NCI-H345 (cell line): ENCODE data around the gene DIP2C.

Experiments used
- DNase-seq: peaks from one replicate; lab custom pipeline; 2025; lab: John Stamatoyannopoulos, UW

Gene DIP2C

DNA sequence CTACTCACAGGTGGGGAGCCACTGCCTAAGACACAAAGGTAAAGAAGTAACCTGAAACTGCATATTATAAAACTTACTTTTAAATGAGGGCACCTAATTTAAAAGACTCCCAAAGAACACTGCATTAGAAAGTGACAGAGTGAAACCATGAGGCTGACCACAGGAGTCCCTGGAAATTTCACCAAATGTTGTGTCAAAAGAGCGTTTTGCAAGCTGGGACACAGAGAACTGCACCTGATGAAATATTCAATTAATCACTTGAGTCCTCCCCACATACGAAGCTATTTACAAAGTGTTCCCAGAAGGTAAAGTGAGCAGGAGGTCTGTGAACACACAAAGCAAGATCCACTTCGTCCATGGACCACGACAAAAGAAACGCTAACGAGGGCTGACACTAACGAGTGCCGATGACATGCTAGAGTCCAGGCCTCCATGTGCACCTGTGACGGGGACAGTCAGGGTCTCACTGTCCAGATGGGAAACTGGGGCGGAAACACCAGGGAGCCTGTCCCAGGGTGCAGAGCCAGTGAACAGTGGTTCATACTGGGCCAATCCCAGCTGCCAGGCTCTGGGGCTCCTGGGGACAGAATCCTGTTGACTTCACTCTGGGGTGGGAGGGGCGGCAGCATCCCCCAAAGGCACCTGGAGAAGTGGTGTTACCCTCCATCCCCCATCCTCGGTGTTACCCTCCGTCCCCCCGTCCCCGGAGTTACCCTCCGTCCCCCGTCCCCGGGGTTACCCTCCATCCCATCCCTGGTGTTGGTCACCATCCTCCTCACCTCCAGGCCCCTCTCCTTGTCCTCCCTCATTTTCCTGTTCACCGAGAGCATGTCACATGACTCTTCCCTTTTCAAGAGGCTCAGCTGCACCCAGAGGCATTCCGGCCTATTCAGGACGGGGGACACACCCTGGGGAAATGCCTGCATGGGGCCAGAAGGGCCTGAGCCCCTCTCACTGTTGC is 63.4 kb downstream of the DIP2C start:
- DNase-seq, result no peak

DNA sequence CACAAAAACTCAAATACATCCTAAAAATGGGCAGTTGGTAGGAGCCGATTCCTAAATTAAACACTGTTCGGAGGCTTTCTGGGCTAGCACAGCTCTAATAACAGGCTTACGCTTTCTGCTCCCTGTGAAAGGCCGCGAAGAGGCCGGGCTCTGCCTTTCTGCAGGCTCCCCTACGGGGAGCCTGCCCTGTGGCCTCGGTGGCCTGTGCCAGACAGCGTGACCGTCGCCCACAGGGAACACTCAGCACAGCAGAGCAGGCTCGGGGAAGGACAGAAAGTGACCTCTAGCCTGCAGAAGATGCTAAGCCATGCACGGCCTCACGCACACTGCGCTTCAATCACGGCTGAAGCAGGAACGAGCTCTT is 64.2 kb downstream of the DIP2C start:
- no peak for DNase-seq

DNA sequence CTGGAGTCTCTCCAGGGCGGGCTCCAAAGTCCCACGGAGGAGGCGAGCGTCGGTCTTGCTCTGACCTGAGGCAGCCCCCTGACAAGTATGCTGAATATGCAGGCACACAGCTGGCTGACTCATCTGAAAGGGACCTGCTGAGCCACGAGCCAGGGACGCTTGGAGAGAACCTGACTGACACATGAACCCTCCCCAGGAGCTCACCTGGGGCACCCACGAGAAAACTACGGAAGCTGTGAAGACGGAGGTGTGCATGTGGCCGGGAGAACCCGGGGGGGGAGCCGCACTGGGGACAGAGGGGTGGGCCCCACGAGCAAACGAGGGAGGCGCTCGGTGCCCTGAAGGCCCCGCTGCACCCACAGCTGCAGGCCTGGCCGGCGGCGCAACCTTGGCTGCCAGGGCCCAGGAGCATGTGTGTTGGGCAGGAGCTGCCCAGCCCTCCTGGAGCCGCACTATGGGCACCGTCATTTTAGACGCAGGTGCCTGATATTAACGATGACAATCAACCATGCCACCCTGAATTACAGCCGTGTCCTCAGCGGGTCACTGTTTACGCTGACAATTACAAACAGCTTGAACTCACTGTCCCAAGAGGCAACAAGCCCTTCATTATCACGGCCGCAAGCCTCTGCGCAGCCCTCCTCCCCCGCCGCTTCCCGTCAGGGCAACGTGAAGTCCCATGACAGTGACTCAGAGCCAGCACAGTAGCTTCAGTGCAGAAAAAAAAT is 64.7 kb downstream of the DIP2C start:
- peak; percentile 74 for DNase-seq

DNA sequence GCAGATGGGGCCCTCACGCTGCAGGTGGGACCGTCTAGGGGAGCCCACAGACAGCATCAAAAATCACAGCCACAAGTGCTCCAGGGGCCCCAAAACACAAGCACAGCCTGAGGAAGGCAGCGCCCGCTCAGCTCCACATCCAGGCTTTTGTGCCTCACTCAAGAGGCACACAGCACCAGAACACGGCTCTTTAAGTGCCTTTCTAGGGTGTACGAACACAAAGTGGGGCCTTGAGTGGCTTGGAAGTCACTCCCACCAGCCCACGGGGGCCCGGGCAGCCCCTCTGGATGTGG is 65.2 kb downstream of the DIP2C start:
- DNase-seq, result no peak

DNA sequence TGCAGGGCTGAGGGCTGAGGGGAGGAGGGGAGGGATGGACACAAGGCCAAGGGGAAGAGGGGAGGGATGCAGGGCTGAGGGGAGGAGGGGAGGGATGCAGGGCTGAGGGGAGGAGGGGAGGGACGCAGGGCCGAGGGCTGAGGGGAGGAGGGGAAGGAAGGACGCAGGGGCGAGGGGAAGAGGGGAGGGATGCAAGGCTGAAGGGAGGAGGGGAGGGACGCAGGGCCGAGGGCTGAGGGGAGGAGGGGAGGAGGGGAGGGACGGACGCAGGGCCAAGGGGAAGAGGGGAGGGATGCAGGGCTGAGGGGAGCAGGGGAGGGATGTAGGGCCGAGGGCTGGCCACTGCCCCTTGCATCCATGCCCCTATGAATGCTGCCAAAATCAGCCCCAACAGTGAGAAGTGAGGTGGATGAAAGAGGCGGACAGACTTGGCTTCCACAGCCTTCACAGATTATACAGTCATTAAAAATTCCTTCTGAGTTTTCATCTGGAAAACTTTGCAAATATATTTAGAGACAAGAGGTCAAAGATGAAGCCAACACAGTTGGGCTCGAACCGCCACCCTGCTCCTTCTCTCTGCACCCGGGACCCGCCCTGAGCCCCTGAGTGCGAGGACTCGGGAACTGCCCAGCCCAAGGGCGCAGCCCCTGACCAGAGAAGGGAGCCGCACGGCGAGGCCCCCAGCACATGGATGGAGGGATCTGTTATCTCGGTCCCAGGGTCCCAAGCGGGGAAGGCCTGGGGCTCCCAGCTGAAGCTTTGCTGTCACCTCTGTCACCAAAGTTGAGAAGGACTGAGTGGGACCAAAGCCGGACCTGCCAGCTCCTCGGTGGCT is 65.8 kb downstream of the DIP2C start:
- no peak for DNase-seq

DNA sequence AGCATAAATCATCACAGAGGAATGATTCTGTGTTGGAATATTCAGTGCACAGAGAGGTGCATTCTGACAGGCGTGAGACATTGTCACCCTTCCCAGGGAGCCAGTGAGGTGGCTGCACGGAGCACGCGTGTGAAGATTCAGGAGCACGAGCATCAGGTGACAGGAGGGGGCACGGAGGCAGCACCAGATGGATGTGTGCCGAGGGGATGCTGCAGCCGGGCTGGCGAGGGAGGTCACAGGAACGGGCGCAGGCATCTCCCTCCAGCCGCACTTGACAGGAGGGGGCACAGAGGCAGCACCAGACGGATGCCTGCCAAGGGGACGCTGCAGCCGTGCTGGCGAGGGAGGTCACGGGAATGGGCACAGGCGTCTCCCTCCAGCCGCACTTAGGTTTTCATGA is 66.5 kb downstream of the DIP2C start:
- DNase-seq, result no peak

DNA sequence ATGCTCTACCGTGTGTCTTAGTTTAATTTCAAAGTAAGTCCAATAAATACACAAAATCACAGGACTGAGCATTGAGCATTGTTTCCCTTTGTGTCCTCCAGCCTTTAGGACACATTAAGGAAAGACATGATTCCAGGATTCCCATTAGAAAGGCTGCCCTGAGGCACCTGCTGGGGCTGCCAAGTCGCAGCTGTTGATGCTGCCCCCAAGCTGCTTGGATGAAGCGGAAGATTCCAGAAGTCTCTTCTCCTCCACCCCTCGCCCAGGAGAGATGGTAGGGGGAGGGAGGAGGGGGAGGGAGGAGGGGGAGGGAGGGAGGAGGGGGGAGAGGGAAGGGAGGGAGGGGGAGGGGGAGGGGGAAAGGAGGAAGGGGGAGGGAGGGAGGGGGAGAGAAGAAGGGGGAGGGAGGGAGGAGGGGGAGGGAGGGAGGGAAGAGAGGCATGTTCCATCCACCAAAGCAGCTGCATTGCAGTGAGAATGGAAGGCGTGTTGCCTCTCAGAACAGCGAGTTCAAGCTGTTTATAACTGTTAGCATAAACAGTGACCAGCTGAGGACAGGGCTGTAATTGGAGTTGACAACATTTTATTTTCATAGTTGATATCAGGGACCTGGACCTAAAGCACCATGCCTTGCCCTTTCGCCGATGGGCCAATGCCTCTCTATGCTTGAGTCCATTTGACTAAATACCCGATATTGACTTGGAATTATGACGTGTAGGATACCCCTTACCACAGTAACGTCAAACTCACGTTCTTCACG is 67.3 kb downstream of the DIP2C start:
- DNase-seq, result no peak

DNA sequence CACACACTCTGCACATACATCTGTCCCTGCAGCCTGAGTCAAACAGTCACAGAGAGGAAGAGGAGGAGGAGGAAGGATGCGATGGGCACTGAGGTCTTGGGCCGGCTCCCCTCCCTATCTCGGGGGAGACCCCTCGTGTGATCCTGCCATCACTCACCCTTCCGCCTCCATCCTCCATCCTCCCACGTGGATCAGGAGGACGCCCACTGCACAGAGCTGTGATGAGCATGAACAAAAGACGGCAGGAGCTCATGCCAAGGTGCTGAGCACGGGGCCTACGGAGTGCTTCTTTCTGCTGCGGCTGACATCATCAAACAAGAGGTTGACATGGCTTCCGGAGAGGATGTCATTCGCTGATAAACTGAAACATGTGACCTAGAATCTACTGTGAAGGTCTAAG is 68.0 kb downstream of the DIP2C start:
- no peak for DNase-seq

DNA sequence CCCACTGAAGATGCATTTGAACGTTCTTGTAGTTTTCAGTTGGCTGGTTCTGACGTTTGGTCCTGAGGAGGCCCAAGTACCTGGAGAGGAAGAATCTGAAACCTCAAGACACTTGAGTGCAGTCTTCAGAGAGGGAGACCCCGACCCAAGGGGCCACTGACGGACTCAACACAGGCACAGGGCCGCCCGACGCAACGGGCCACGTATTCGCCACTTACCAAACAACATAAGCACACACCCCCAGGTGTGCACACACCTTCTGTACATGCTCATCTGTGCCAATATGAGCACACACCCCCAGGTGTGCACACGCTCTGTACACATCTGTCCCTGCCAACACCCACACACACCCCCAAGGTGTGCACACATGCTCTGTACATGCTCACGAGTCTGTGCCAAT is 68.5 kb downstream of the DIP2C start:
- no peak for DNase-seq

DNA sequence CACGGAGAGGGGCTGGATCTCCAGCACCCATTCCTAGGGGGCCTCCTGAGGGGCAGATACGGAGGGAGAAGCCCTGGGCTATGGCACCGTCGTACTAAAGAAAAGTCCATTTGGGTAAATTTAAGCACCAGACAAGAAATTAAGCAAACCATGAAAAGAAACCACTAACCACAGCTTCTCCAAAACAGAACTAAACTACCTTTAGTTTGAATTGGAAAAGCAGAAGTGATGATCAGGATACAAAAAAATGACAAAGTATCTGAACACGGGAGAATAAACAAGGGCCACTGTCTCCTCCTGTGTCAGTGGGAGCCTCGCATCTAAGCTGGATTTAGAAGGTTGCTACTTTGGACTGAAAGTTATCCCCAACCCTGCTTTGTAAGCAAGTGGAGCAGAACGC is 69.1 kb downstream of the DIP2C start:
- DNase-seq, result no peak

DNA sequence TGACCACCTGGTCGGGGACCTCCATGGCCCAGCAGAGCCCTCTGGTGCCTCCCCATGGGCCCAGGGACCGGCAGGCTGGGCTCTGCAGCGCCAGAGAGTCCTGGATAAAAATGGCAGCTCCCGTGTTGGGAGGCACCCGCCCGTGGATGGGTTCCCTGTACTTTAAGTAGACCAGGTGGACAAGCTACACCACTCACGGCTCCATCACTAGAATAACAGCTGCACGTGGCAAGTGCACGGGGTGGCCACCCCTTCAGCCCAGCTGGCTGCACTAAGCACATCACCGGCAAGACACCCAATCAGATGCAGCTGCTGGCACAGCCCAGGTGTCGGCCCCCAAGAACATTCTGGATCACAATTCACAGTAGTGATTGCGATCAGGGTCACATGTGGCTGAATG is 69.8 kb downstream of the DIP2C start:
- no peak for DNase-seq

DNA sequence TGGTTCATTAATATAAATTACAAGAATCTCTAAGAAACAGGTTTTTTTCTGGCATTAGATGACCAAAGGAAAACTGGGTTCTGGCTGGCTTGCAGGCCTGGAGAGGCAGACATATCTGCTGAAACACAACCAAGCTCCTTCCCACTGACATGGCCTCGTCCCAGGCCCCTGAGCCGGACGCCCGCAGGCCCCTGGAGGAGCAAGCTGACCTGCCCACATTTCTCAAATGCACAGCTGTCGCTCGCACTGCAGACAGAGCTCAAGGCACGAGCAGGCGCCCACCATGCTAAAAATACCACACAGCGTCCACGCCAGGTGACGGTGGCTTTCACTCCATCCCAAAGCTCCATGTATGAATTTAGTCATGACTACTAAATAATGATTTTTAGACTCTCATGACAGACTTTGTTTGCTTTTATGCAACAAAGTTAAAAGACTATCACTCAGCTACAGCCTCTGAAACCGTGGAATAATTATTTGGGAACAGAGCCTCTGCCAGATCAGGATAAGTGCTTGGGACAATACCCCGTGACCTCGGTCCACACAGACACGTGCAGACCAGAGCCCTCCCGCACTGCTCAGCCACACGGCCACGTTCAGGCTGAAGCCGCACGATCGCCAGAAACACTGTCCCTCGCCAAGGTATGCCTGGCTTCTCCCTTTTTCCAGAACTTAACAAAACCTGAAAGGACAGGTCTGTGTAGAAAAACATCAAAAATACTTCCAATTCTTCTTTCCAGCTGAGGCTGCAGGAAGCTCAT is 71.1 kb downstream of the DIP2C start:
- DNase-seq, result no peak

DNA sequence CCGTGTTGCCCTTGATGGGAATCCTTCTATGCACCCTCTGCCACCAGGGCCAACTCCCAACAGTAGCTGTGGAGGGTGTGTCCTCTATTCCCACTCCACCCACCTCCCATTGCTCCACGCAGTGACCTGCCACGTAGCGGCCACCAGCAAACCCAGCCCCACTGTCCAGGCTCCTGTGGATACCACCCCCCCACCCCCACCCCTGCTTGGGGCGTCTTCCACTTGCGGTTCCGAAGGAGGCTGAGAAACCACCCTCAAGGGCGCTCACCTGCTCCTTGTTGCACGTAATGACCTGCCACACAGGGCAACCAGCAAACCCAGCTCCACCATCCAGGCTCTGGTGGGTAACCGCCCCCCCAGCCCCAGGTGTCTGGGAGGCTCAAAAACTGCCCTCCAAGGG is 72.0 kb downstream of the DIP2C start:
- no peak for DNase-seq

DNA sequence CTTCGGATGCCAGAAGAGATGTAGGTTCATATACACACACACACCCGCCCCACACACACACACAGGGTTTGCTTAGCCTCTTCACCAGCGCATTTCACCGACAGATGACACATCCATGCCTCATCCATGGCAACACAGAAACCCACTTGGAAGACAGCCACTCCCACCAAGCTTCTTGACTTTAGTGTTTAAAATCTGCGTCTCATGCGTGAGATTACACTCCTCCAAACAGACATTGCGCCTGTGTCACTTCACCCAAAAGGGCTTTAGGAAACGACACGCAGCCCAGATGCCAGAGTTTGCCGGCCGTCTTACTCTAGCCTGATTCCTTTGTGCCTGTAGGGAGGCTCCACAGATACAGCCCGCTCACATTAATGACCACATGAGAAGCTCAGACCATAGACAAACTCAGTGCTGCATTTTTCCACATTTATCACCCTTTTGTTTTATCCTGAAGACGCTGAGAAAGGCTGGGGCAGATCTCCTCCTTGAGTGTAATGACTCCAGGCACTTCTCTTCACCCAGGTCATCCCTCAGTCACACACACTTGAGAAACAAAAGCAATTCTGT is 73.8 kb downstream of the DIP2C start:
- no peak for DNase-seq

DNA sequence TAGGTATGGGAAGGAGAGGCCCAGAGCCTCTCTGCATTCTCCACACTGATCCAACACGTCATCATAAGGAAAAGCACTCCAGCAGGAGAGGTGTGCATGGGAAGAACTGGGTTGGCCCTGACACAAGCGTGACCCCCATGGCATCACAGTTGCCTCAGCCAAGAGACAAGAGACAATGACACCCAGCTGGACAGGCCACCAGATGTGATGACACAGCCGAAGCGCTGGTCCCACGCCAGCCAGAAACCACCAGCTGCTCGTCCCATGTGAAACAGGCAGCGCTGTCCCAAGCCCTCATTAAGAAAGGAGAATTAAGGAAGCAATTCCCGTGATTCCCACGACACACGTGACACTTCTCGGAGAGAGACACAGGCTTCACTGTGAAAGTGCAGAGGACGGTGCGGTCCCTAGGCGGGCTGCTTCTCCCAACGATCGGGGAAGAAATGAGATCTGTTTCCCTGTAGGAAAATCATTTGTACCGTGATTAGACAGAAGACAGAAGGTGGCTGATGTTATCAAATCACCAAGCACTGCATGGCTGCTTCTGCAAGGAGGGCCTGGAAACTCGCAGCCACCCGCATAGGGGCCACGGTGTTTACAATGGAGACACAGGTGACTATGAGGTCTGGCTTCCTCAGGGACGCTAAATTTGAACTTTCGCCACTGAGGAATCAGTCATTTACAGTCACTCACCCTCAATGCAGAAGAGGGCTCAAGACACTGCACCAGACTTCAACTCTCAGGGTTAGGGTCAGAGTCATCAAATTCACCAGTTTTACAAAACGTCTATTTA is 74.5 kb downstream of the DIP2C start:
- DNase-seq, result no peak

DNA sequence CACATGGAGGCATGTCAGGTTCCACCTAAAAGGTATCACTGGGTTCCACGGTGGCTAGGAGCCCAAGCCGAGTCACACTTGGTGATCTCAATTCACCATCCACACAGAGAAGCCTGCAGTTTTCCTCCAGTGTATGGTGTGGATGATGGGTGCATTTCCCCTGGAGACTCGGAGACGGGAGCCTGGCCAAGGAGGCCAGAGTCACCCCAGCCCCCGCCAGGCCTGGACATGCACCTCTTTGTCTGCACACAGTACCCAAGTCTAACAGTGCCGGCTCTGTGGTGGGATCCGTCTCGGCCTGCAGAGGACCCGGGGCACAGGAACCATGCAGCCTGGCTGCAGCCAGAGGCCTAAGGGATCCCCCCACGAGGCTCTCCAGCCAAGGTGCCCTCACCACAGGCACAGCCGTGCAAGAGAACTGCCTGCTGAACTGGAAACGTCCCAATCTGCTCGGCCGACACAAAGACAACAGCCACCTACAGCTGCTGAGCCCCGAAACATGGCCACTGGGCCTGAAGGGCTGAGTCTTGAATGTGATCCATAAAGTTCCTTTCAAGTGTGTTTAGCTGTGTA is 75.2 kb downstream of the DIP2C start:
- DNase-seq, result no peak

DNA sequence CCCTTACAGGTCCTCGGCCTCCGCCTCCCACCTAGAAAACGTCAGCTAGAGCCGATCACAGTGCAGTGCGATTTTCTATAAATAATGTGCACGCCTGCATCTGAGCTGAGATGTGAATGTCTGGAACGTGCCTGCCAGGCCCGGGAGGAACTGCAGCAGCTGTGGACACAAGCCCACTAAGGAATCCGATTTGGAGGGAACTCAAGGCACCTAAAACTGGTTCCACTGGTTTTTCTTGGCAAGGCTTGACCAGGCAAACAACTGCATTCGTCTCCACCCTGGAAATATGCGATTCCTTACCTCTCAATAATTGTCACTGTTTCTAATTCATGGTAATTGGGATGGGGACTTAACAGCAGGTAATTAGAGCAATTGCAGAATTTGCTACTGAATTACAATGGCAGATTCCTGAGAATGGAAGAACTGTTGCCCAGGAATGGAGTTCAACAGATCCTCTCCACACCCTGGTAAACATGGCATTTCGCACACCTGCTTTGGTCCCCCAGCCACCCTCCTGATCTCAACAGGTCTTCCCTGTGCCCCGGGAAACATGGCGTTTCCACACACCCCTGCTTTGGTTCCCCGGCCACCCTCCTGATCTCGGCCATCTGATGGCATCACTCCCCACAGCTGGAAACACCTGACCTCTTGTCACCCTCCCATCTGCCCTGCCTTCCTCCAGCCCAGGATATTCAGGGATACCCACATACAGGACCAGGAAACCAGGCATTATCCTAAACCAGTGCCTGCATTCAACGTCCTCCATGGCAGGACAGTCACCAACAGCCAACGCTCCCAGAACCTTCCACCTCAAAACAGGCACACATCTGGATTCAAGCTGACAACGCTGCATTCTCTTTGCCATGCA is 76.0 kb downstream of the DIP2C start:
- DNase-seq, result peak; percentile 69

DNA sequence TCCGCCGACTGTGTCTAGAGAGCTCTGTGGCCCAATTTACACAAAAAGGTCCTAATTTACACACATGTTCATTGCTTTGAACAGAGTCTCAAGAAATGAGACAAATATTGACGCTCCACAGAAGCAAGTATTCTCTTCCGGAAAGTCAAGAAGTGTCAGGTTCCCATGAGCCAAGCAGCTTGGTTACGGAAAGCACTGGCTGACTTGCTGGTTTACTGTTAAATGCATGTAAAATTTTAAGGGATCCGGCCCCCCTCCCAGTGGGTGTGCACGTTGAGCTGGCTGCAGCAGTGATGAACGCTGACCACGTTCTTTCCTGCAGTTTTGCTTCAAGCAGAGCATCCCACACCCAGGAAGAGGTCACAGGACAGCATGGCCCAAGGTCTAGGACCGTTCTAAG is 76.8 kb downstream of the DIP2C start:
- DNase-seq, result no peak
